ENCODE data around the gene CDKAL1.
"Not testable (repeated sequence)": the region's sequence is repeated elsewhere in the genome, so short reads cannot be mapped to it uniquely, and the experiment has no call there.

The CDKAL1 gene

GRCh38 chr6:20554817-20555216 is 20.6 kb downstream of the CDKAL1 start:
- DNase-seq, result no peak

- DNase-seq, result no peak
Observed at GRCh38 chr6:20559924-20560551, 25.8 kb downstream of the CDKAL1 start.

- DNase-seq, result no peak
Observed at GRCh38 chr6:20563377-20563776, 29.1 kb downstream of the CDKAL1 start.

- DNase-seq, result no peak
Observed at GRCh38 chr6:20564269-20564668, 30.0 kb downstream of the CDKAL1 start.

- no peak for DNase-seq
Observed at GRCh38 chr6:20564777-20565176, 30.5 kb downstream of the CDKAL1 start.

DNA sequence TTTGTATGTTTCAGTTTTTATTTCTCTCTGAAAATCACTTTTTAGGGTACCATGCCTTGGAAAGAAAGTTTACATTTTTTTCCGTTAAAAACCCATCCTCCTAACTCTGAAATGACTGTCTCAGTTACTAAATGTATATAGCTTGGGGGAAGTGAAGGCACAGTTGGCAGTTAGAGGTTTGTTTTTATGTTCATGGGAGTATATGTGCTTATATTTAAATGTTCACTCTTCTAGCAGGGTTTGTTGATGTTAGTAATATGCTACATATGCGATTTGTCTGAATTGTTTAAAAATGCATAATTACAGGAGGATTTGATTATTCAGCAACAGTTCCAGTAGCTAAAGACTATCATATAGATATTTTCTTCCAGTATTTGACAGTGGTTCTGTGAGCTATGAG is 31.1 kb downstream of the CDKAL1 start:
- no peak for DNase-seq

DNA sequence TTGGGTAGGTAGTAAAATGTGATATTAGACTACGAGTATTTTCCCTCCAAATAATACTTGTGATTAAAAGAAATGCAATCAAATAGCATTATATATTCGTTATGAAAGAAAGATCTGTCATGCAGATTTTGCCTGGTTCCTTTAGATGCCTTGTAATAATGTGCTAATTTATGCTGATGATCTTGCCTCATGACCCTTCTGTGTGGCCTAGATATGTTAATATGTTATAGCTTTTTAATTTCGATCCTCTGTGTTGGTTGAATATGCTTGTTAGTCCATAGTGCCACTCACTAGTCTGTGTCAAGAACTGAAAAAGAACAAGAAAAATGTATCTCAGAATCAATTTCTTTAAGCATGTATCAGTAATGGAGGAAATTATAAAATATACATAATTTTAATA is 31.9 kb downstream of the CDKAL1 start:
- DNase-seq, result no peak

- DNase-seq, result no peak
Observed at GRCh38 chr6:20569000-20569610, 34.8 kb downstream of the CDKAL1 start.

- DNase-seq, result no peak
Observed at GRCh38 chr6:20571261-20571660, 37.0 kb downstream of the CDKAL1 start.

GRCh38 chr6:20572288-20572687 is 38.0 kb downstream of the CDKAL1 start:
- no peak for DNase-seq

DNA sequence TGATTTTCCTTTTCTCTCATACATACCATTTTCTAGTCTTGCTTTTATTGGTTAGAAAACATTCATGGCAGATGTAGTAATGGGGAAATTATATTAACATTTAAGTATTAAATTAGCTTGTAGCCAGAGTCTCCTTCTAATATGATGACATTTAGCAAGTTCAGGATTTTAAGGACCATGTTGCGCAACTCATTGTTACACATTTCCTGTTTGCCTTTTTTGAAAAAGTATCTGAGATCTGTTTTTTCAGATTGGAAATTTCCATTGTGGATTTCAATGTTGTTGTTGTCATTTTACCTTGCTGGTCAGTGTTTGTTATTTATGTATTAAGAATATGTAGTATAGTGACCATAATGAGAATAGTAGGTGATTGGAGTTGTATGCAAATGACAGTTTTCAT is 38.7 kb downstream of the CDKAL1 start:
- DNase-seq, result no peak

DNA sequence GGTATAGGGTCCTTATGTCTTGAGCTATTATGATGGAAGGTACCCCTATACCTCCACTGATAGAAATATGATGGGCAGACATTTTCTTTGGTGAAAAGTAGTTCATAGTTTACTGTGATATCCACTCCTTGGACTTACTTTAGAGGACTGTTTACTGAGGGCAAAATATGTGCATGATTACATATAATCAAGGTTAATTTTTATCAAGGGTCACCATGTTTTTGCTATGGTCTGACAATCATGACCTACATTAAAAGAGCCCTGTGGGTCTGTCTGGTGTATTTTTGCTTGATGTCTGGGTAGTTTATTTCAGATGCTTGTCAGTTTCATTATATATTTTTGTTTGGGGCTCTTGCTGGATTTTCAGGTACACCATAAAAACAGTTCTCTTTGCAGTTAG is 40.1 kb downstream of the CDKAL1 start:
- DNase-seq, result no peak

- no peak for DNase-seq
Observed at GRCh38 chr6:20575125-20575524, 40.9 kb downstream of the CDKAL1 start.

- DNase-seq, result no peak
Observed at GRCh38 chr6:20575704-20576451, 41.6 kb downstream of the CDKAL1 start.

- DNase-seq, result no peak
Observed at GRCh38 chr6:20577173-20577688, 43.0 kb downstream of the CDKAL1 start.

GRCh38 chr6:20581070-20581469 is 46.8 kb downstream of the CDKAL1 start:
- no peak for DNase-seq

DNA sequence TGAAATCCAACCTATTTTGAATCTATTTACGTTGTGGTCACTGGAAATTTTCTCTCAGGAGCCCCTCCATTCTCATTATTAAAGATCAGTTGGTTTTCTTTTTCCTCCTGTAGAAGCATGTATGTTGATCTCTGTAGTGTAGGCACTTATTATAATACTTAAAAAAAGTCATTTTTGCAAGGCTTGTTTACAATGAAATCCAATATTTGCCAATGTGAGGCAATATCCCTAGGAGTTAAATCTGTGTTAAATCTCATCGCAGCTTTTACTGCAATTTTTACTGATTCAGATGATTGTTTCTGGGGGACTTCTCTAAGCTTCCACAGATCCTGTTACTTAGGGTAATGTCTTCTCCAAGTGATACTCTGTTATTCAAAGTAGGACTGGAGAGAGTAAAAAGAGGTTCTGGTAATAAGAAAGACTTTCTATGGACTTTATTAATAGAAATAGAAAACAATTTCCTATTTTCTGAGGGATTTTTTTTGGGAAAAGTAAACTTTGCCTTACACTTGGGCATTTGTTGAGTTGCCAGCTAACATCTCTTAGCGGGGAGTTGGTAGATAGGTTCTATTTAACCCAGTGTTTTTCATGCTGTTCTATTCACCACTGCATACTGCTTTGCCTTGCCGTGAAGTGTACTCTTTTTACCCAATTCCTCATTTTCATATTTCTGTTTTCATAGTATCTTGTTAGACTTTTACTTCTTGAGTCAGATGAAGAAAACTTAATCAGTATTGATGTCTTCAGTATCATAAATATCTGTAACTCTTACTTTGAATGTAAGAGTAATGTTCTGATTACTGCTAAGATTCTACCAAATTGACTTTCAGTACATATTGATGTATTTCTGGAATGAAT is 48.6 kb downstream of the CDKAL1 start:
- DNase-seq, result no peak

- DNase-seq, result no peak
Observed at GRCh38 chr6:20583444-20583800, 49.2 kb downstream of the CDKAL1 start.

DNA sequence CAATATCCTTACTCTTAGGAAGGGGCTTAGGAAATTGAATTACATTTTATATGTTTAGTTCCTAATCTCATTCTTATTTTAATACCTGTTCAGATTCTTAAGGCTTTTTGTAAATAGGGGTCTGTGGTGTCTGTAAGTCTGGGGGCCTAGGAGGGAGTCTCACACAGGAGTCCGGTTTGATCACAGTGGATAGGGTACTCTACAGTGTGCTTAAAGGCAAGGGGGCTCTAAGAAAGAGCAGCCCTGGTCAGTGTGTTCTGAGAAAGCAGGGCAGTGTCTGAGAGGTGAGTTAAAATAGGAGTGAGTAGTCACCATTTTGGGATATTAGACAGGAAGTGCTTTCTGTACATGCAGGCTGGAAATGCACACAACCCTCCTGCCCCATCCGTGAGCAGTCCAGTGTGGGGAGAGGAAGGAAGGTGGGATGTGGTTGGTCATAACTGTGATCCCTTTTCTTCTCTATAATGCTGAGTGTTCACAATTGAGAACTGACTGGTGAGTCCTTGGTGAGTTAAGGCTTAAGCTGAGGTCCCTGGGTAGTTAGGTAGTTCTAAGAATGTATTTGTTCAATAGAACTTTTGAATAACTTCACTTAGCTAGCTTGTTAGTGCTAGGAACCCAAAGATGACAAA is 50.0 kb downstream of the CDKAL1 start:
- DNase-seq, result no peak

DNA sequence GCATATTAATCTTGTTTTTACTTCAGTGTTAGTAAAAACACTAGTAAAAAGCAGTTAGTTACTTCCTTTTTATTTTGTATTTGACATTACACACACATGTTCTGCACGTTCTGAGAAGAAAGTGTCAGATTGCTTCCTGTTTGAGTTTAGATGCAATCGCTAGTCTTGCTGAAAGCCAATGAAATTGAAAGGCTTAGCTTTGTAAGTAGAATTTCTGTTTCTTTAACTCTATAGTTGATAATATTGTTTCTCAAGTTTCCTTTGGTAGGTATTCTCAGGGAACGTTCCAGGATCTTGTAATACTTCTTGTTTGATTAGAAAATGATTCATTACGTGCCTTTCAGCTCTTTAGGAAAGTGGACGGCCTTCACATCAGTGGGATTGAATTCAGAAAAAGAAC is 55.0 kb downstream of the CDKAL1 start:
- no peak for DNase-seq

DNA sequence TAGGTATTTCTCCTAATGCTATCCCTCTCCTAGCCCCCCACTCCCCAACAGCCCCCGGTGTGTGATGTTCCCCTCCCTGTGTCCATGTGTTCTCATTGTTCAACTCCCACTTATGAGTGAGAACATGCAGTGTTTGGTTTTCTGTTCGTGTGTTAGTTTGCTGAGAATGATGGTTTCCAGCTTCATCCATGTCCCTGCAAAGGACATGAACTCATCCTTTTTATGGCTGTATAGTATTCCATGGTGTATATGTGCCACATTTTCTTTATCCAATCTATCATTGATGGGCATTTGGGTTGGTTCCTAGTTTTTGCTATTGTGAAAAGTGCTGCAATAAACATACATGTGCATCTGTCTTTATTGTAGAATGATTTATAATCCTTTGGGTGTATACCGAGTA is 56.2 kb downstream of the CDKAL1 start:
- not testable (repeated sequence) for DNase-seq

DNA sequence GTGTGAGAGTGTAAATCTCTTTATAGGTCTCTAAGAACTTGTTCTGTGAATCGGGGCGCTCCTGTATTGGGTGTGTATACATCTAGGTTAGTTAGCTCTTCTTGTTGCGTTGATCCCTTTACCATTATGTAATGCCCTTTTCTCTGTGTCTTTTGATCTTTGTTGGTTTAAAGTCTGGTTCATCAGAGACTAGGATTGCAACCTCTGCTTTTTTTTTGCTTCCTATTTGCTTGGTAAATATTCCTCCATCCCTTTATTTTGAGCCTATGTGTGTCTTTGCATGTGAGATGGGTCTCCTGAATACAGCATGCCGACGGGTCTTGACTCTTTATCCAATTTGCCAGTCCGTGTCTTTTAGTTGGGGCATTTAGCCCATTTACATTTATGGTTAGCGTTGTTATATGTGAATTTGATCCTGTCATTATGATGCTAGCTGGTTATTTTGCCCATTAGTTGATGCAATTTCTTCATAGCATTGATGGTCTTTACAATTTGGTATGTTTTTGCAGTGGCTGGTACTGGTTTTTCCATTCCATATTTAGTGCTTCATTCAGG is 60.1 kb downstream of the CDKAL1 start:
- DNase-seq, result not testable (repeated sequence)

Measured in activated CD4-positive, alpha-beta T cell treated with anti-CD3 and anti-CD28 coated beads, Interleukin-2, amount 50 U/mL, for 4 hours (primary cell).